Upper lobe of left lung (tissue), 6 donors: ENCODE results near the gene FARP1. TPM values are rescaled to one million over a fixed set of nuclear protein-coding genes. Genes with fewer than 3 reads are reported as not detected.

Source experiments
- ATAC-seq, 2 donors: fragments of 200-7000 bp; cut with Tn5 transposase; one replicate each; pipeline ENCODE4 v1.9.1; 2022; ENCODE audit warnings: mild to moderate bottlenecking in 2 of 2, moderate library complexity in 2 of 2; ENCODE audit not compliant: low FRiP score in 2 of 2
- DNase-seq, 2 donors: peaks; one replicate each; pipeline ENCODE4 v3.0.0-alpha.2; 2019 to 2020
- H3K27ac ChIP-seq, 4 donors: fragments of 200-600 bp; sonication (generic); one replicate each; pipeline ENCODE4 v1.5.1; 2016 to 2019
- H3K27me3 ChIP-seq, 4 donors: fragments of 200-600 bp; sonication (generic); one replicate each; pipeline ENCODE4 v1.5.1; 2017 to 2019
- H3K36me3 ChIP-seq, 4 donors: fragments of 200-600 bp; sonication (generic); one replicate each; pipeline ENCODE4 v1.5.1; 2016 to 2019
- H3K4me1 ChIP-seq, 4 donors: fragments of 200-600 bp; sonication (generic); one replicate each; pipeline ENCODE4 v1.5.1; 2018 to 2019
- H3K4me3 ChIP-seq, 4 donors: fragments of 200-600 bp; sonication (generic); one replicate each; pipeline ENCODE4 v1.5.1; 2017 to 2019; ENCODE audit warnings: mild to moderate bottlenecking in 2 of 4, moderate library complexity in 1 of 4
- H3K9me3 ChIP-seq, 4 donors: fragments of 200-600 bp; sonication (generic); one replicate each; pipeline ENCODE4 v1.5.1; 2018 to 2019
- EP300 ChIP-seq, 4 donors: sonication (generic); formaldehyde crosslinking; IDR thresholded peaks; one replicate each; pipeline ENCODE4 v1.5.1; 2017; ENCODE audit warnings: antibody characterized with exemption in 4 of 4, control low read depth in 2 of 4
- POLR2A ChIP-seq, 4 donors: fragments of 450-650 bp; IDR thresholded peaks; one replicate each; pipeline ENCODE4 v1.5.1; 2016 to 2017; ENCODE audit warnings: antibody characterized with exemption in 4 of 4, mild to moderate bottlenecking in 2 of 4
- POLR2AphosphoS5 ChIP-seq, 2 donors: sonication (generic); formaldehyde crosslinking; IDR thresholded peaks; one replicate each; pipeline ENCODE4 v1.5.1; 2017; ENCODE audit warnings: antibody characterized with exemption in 2 of 2
- WGBS, 2 donors: methylation state at CpG; one replicate each; pipeline ENCODE4 v1.1.5; 2017 to 2018; 5-methylcytosine and 5-hydroxymethylcytosine counted together
- total RNA-seq, 6 donors: library from RNA; depleted of rRNA in 4 of 6; stranded (reverse); fragments of >200 nt in 4 of 6; gene quantifications; one replicate each; pipeline versions ENCODE4 v1.1.0 to v1.2.1, GENCODE V29; 2016 to 2021
- TF ChIP-seq, protein P1 (sequence below), 6 experiments: fragments of 450-650 bp in 4 of 6; fragments of 200-600 bp in 2 of 6; sonication (generic) in 2 of 6; IDR thresholded peaks; one replicate each; pipeline ENCODE4 v1.5.1; 2016 to 2019; ENCODE audit warnings: antibody characterized with exemption in 6 of 6
- donor health status: DM: no; HTN: no; CAD: no; lungs with moderate emphysema.
- donor health status: DM: no; HTN: yes; CAD: no; lungs with severe emphysema.

The FARP1 gene
- total RNA-seq, 6 donors from 2014 or later, result 65.7 to 111 (median 91.8) TPM

DNA sequence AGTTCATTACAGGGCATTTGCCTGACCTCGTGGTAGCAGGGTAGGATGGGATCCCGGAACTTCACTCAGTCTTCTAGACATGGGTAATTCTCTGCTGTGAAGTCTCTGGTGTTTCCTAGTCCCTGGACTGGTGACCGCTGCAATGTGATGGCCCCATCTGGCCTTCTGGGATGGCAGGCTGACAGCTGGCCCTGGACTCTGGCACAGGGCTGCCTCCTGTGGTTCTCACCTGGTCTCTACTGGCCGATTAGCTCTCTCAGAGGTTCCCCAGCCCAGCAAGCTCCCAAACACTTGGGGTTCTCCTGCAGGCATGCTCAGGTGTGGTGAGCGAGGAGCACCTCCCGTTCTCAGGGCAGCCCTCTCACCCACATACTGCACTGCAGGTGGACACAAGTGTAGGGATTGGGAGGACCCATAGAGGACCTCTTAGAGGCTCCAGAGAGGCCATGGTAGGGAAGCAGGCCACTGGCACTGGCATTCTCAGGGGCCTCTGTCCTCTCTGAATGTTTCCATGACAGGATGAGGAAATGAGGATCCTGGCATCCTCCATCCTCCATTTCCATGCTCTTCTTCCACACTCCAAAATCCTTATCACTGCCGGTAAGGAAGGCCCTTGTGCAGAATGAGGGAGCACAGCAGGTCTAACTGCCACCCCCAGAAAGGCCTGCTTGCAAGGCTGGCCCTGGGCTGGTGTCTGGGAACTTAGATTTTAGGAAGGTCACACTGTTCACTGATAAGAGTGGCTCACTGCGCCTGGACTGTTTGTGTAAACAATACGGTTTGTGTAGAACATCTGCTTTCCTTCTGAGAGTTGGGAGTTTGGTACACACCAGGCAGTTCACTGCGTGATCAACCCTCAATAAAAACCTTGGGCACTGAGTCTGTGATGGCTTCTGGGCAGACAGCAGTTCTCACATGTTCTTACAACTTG, 31.5 kb upstream of the FARP1 start:
- H3K4me1 ChIP-seq, result peaks cover 0 to 2% (median 0%) of the 10 kb centered on the region in 4 donors
- DNase-seq, result no peak
- ATAC-seq, result no peak
- TF ChIP-seq POLR2AphosphoS5 (IDR thresholded peaks at IDR 0.05) (no peak), EP300 (IDR thresholded peaks at IDR 0.05) (no peak), POLR2A (IDR thresholded peaks at IDR 0.05) (no peak)
- TF ChIP-seq, protein P1, sequence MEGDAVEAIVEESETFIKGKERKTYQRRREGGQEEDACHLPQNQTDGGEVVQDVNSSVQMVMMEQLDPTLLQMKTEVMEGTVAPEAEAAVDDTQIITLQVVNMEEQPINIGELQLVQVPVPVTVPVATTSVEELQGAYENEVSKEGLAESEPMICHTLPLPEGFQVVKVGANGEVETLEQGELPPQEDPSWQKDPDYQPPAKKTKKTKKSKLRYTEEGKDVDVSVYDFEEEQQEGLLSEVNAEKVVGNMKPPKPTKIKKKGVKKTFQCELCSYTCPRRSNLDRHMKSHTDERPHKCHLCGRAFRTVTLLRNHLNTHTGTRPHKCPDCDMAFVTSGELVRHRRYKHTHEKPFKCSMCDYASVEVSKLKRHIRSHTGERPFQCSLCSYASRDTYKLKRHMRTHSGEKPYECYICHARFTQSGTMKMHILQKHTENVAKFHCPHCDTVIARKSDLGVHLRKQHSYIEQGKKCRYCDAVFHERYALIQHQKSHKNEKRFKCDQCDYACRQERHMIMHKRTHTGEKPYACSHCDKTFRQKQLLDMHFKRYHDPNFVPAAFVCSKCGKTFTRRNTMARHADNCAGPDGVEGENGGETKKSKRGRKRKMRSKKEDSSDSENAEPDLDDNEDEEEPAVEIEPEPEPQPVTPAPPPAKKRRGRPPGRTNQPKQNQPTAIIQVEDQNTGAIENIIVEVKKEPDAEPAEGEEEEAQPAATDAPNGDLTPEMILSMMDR (IDR thresholded peaks at IDR 0.05), result no peak
- no peaks in the 10 kb centered on the region for H3K36me3 ChIP-seq
- H3K27me3 ChIP-seq, result no peaks in the 10 kb centered on the region
- WGBS, 2 donors, result 81 to 89% methylated on average over 6 to 8 of the region's 10 CpGs
- H3K27ac ChIP-seq, result no peak overlapping the region
- no peak overlapping the region for H3K4me3 ChIP-seq
- H3K9me3 ChIP-seq, result no peaks in the 10 kb centered on the region

DNA sequence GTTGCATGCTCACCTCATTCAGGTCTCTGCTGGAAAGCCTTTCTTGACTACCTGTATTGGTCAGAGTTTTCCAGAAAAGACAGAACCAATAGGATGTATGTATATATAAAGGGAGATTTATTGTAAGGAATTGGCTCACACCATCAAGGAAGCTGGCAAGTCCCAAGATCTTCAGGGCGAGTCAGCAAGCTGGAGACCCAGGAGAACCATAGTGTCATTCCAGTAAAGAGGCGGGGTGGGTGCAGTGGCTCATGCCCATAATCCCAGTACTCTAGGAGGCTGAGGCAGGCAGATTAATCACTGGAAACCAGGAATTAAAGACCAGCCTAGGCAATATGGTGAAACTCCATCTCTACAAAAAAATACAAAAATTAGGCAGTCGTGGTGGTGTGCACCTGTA, 30.4 kb upstream of the FARP1 start:
- Histone ChIP-seq H3K4me1 (no peaks in the 10 kb centered on the region), H3K36me3 (no peaks in the 10 kb centered on the region), H3K4me3 (no peak overlapping the region), H3K27ac (no peak overlapping the region), H3K9me3 (no peaks in the 10 kb centered on the region), H3K27me3 (no peaks in the 10 kb centered on the region)
- TF ChIP-seq, protein P1 (IDR thresholded peaks at IDR 0.05), result no peak
- TF ChIP-seq POLR2AphosphoS5 (IDR thresholded peaks at IDR 0.05) (no peak), POLR2A (IDR thresholded peaks at IDR 0.05) (no peak), EP300 (IDR thresholded peaks at IDR 0.05) (no peak)
- DNase-seq (no peak), ATAC-seq (no peak)
- WGBS, 2 donors, result 86 to 100% methylated on average over 3 of the region's 3 CpGs

DNA sequence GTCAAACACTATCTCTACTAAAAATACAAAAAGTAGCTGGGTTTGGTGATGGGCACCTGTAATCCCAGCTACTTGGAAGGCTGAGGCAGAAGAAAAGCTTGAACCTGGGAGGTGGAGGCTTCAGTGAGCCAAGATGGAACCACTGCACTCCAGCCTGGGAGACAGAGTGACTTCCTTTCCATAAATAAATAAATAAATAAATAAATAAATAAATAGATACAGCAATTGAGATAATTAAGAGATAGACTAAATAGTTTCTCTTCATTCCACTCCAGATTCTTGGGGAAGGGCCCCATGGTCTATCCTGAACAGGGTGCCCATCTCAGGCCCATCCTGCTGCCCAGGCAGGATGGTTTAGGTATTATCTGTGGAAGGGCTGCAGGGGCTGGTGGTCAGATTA, 24.0 kb upstream of the FARP1 start:
- H3K27me3 ChIP-seq, result no peaks in the 10 kb centered on the region
- no peak overlapping the region for H3K4me3 ChIP-seq
- no peak overlapping the region for H3K27ac ChIP-seq
- DNase-seq (no peak), ATAC-seq (no peak)
- H3K4me1 ChIP-seq, result no peaks in the 10 kb centered on the region
- no peaks in the 10 kb centered on the region for H3K36me3 ChIP-seq
- H3K9me3 ChIP-seq, result peaks cover 0 to 7% (median 2%) of the 10 kb centered on the region in 4 donors
- TF ChIP-seq POLR2A (IDR thresholded peaks at IDR 0.05) (no peak), EP300 (IDR thresholded peaks at IDR 0.05) (no peak)
- TF ChIP-seq, protein P1 (IDR thresholded peaks at IDR 0.05), result no peak

DNA sequence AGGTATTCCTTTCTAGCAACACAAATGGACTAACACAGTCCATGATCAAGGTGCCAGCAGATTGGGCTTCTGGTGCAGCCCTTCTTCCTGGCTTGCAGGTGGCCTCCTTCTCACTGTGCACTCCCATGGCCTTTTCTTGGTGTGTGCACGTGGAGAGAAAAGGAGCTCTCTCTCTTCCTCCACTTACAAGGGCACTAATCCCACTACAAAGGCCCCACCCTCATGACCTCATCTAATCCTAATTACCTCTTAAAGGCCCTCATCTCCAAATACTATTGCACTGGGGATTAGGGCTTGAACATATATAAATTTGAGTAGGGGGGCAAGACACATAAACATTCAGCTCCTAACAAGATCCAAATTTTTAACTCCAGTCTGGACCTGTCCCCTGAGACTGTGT, 19.7 kb upstream of the FARP1 start:
- ATAC-seq (no peak), DNase-seq (no peak)
- Histone ChIP-seq H3K27me3 (no peaks in the 10 kb centered on the region), H3K27ac (no peak overlapping the region), H3K36me3 (no peaks in the 10 kb centered on the region), H3K4me3 (no peak overlapping the region), H3K9me3 (peaks cover 0 to 7% (median 2%) of the 10 kb centered on the region in 4 donors), H3K4me1 (no peaks in the 10 kb centered on the region)
- 95% methylated on average over 1 of the region's 1 CpG for WGBS, 2 donors
- TF ChIP-seq, protein P1 (IDR thresholded peaks at IDR 0.05), result no peak
- TF ChIP-seq POLR2AphosphoS5 (IDR thresholded peaks at IDR 0.05) (no peak), EP300 (IDR thresholded peaks at IDR 0.05) (no peak), POLR2A (IDR thresholded peaks at IDR 0.05) (no peak)
